Gastrocnemius medialis (tissue), 4 donors: Measurements from ENCODE around the gene ATG10. TPM values are rescaled to one million over a fixed set of nuclear protein-coding genes. Genes with fewer than 3 reads are reported as not detected.
A peak's percentile ranks its signal among the peaks of the same experiment; 100 is the strongest.

Source experiments
- ATAC-seq, 2 donors: fragments of 150-250 bp; one replicate each; pipeline ENCODE4 v1.9.1; 2016
- DNase-seq, 2 donors: peaks; one replicate each; pipeline ENCODE4 v3.0.0-alpha.2; 2019
- H3K27ac ChIP-seq, 4 donors: fragments of 200-600 bp; sonication (generic); 1 replicate in 1 of 4; 2 replicates in 3 of 4; pipeline ENCODE4 v1.5.1; 2016 to 2018; ENCODE audit warnings: mild to moderate bottlenecking in 2 of 4, moderate library complexity in 1 of 4
- H3K27me3 ChIP-seq, 3 donors: fragments of 200-600 bp; sonication (generic) in 2 of 3; 1 replicate in 1 of 3; 2 replicates in 2 of 3; pipeline versions ENCODE4 v1.5.1 to v1.6.0; 2016 to 2019; ENCODE audit warnings: mild to moderate bottlenecking in 1 of 3, moderate library complexity in 1 of 3
- H3K36me3 ChIP-seq, 2 donors: fragments of 200-600 bp; sonication (generic) in 1 of 2; one replicate each; pipeline ENCODE4 v1.5.1; 2017 to 2018
- H3K4me1 ChIP-seq, 2 donors: fragments of 200-600 bp; sonication (generic) in 1 of 2; one replicate each; pipeline ENCODE4 v1.5.1; 2016 to 2017; ENCODE audit warnings: mild to moderate bottlenecking in 2 of 2
- H3K4me3 ChIP-seq, 4 donors: fragments of 200-600 bp; sonication (generic) in 3 of 4; 1 replicate in 1 of 4; 2 replicates in 3 of 4; pipeline ENCODE4 v1.5.1; 2016 to 2019; ENCODE audit warnings: mild to moderate bottlenecking in 2 of 4
- H3K9me3 ChIP-seq, 3 donors: fragments of 200-600 bp; sonication (generic) in 2 of 3; 1 replicate in 1 of 3; 2 replicates in 2 of 3; pipeline ENCODE4 v1.5.1; 2016 to 2019
- POLR2A ChIP-seq, 2 donors: fragments of 450-650 bp; IDR thresholded peaks; one replicate each; pipeline ENCODE4 v1.6.1; 2017; ENCODE audit warnings: antibody characterized with exemption in 2 of 2, mild to moderate bottlenecking in 2 of 2, moderate library complexity in 2 of 2
- in situ Hi-C, 4 donors: fragments of 200-750 bp; cut with MboI; loops; one replicate each; pipeline versions ENCODE4 v1.15.0 to v1.8.0; 2017; ENCODE audit warnings: low sequenced_read_pairs in 4 of 4
- intact Hi-C: fragments of 100-400 bp; cut with DNase I; formaldehyde crosslinking; loops from one replicate; pipeline ENCODE4 v1.15.1; 2023; ENCODE audit warnings: low total_unique reads
- total RNA-seq, 4 donors: library from RNA; depleted of rRNA; stranded (reverse); fragments of >200 nt; gene quantifications; one replicate each; pipeline versions ENCODE4 v1.1.0 to v1.2.3, GENCODE V29; 2016
- TF ChIP-seq, protein P1 (sequence below), 5 experiments: fragments of 450-650 bp in 3 of 5; fragments of 200-600 bp in 2 of 5; sonication (generic) in 2 of 5; IDR thresholded peaks in 4 of 5; conservative IDR thresholded peaks in 1 of 5; 1 replicate in 4 of 5; 2 replicates in 1 of 5; pipeline ENCODE4 v1.5.1; 2016 to 2019; ENCODE audit warnings: antibody characterized with exemption in 5 of 5, mild to moderate bottlenecking in 3 of 5, moderate library complexity in 3 of 5

Gene ATG10
- total RNA-seq, 4 donors from 2014 or later = 2.9 to 8.5 (median 6.0) TPM

DNA sequence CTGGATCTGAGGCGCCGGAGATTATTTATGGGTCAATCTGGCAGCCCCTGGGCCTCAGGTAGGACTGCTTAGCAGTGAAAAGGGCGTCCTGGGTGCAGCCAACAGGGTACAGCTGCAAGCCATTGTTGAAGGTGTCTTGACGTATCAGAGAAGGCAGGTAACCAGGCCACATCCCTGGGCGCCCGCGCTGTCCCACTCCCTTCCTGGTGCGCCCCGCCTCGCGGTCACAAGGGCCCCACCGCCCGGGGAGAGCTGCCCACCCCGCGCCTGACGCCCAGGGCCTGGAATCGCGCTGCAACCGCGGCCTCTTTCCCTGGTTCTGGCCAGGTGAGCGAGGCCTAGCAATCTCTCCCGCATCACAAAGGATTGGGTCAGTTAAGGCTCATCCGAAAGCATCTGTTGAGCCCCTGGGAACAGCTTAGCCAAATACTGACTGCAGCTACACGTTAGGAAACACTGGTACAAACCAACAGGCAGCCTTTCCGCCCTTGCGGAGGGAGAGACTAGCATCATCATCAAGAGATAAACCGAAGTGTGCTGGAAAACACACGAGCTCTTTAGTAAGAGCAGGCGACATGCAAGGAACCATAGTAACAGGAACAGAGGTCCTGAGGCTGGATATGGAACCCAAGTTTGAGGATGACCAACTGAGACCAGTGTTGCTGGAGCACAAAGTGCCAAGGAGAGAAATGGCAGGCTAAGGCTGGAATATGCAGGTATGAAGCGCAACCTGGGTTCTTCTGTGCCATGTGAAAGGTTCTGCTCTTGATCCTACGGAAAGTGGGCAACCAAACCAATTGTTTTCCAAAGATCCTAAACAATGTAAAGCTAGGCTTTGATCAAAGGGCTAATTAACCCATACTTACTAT, 302.8 kb downstream of the ATG10 start:
- Histone ChIP-seq H3K36me3 (peaks cover 0 to 31% of the 10 kb centered on the region in 2 donors), H3K27ac (no peak overlapping the region), H3K4me3 (no peak overlapping the region), H3K27me3 (no peaks in the 10 kb centered on the region), H3K9me3 (no peaks in the 10 kb centered on the region), H3K4me1 (peaks cover 17 to 18% of the 10 kb centered on the region in 2 donors)
- no peak for TF ChIP-seq POLR2A (IDR thresholded peaks at IDR 0.05)
- TF ChIP-seq, protein P1, sequence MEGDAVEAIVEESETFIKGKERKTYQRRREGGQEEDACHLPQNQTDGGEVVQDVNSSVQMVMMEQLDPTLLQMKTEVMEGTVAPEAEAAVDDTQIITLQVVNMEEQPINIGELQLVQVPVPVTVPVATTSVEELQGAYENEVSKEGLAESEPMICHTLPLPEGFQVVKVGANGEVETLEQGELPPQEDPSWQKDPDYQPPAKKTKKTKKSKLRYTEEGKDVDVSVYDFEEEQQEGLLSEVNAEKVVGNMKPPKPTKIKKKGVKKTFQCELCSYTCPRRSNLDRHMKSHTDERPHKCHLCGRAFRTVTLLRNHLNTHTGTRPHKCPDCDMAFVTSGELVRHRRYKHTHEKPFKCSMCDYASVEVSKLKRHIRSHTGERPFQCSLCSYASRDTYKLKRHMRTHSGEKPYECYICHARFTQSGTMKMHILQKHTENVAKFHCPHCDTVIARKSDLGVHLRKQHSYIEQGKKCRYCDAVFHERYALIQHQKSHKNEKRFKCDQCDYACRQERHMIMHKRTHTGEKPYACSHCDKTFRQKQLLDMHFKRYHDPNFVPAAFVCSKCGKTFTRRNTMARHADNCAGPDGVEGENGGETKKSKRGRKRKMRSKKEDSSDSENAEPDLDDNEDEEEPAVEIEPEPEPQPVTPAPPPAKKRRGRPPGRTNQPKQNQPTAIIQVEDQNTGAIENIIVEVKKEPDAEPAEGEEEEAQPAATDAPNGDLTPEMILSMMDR (IDR thresholded peaks at IDR 0.05 in 4 of 5, conservative IDR thresholded peaks at IDR 0.05 in 1 of 5) = no peak
- DNase-seq (no peak), ATAC-seq (no peak)
- intact Hi-C loops (no loop called here), in situ Hi-C loops (no loop called here)

DNA sequence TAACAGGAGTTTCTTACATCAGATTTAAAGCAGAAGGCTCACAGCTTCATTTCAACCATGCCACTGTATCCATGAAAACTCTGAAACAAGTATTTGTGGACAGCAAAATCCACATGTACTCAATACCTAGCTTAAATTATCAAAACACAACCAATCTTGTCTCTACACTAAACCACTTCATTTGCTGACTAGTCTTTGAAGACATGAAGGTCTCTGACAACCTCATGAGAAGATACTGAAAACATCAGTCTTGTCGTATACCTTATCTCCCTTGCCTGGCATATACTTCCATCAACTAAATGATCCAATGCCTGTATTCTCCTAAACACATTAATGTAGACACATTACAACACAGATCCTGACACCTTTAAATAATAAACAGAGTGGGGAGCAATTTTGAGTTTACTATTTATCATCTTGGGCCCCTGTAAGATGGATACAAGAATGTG, 303.4 kb downstream of the ATG10 start:
- H3K4me3 ChIP-seq = no peak overlapping the region
- H3K9me3 ChIP-seq = no peaks in the 10 kb centered on the region
- in situ Hi-C loops = no loop called here
- no peak for TF ChIP-seq POLR2A (IDR thresholded peaks at IDR 0.05)
- TF ChIP-seq, protein P1 (IDR thresholded peaks at IDR 0.05 in 4 of 5, conservative IDR thresholded peaks at IDR 0.05 in 1 of 5) = no peak
- no peak for ATAC-seq
- peaks cover 0 to 31% of the 10 kb centered on the region in 2 donors for H3K36me3 ChIP-seq
- H3K27ac ChIP-seq = no peak overlapping the region
- no peak for DNase-seq
- intact Hi-C loops = no loop called here
- H3K27me3 ChIP-seq = no peaks in the 10 kb centered on the region
- H3K4me1 ChIP-seq = peaks cover 17 to 25% of the 10 kb centered on the region in 2 donors

DNA sequence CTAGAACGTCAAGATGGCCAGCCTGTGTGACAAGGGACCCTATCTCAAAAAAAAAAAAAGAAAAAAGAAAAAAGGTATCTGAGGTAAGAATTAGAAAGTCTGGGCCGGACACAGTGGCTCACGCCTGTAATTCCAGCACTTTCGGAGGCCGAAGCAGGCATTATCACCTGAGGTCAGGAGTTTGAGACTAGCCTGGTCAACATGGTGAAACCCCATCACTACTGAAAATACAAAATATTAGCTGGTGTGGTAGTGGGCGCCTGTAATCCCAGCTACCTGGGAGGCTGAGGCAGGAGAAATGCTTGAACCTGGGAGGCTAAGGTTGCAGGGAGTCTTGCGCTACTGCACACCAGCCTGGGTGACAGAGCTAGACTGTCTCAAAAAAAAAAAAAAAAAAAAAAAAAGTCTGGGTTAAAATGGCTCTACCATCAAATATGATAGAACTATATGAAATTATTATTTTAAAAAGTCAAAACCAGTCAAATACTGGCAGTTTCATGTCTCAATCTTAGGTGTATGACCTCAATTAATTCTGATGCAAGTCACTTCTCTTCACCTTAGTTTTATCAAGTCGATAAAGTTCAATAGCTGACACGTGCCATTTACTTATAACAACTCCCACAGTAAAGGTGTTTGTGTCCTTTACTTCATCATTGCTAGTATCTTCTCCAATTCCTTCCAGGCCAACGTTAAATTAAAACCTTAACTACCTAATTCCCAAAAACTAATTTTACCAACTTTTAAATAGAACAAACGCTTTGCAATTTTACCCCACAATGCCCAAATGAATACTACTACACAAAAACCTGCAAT, 305.2 kb downstream of the ATG10 start:
- DNase-seq (no peak), ATAC-seq (no peak)
- in situ Hi-C loops (no loop called here), intact Hi-C loops (no loop called here)
- no peaks in the 10 kb centered on the region for H3K27me3 ChIP-seq
- peaks cover 0 to 31% of the 10 kb centered on the region in 2 donors for H3K36me3 ChIP-seq
- peak overlapping the region; percentile 79 to 90 (median 84) for H3K27ac ChIP-seq
- peak overlapping the region; percentile 67 to 100 (median 87) for H3K4me3 ChIP-seq
- H3K4me1 ChIP-seq = peaks cover 16 to 40% of the 10 kb centered on the region in 2 donors
- TF ChIP-seq POLR2A (IDR thresholded peaks at IDR 0.05) = no peak
- TF ChIP-seq, protein P1 (IDR thresholded peaks at IDR 0.05 in 4 of 5, conservative IDR thresholded peaks at IDR 0.05 in 1 of 5) = no peak
- no peaks in the 10 kb centered on the region for H3K9me3 ChIP-seq

DNA sequence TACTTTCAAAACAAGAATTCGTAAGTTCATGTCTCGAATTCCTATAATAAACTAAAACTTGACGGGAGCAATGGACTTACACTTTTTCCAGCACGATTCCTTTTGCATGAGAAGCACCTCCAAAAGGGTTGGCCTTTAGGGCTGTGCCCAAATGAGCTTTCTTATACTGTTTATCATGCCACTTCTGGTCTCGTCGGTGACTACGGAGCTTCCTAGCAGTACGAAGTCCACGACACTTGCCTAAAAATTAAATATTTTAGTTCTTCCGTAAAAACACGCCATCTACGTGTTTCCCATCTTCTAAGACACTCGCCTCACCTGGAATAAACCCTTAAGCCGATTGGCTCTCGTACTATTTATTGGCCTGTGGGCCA, 305.8 kb downstream of the ATG10 start:
- ATAC-seq = peak in 1 of 2 donors; percentile 5
- in situ Hi-C loops = no loop called here

More for the DNA sequence above, 305.8 kb downstream of the ATG10 start:
- Histone ChIP-seq H3K9me3 (no peaks in the 10 kb centered on the region), H3K4me1 (peaks cover 10 to 40% of the 10 kb centered on the region in 2 donors), H3K27ac (peak overlapping the region; percentile 79 to 90 (median 84)), H3K36me3 (peaks cover 0 to 31% of the 10 kb centered on the region in 2 donors), H3K27me3 (no peaks in the 10 kb centered on the region), H3K4me3 (peak overlapping the region; percentile 67 to 100 (median 87))
- TF ChIP-seq, protein P1 (IDR thresholded peaks at IDR 0.05 in 4 of 5, conservative IDR thresholded peaks at IDR 0.05 in 1 of 5) = no peak
- no peak for TF ChIP-seq POLR2A (IDR thresholded peaks at IDR 0.05)
- intact Hi-C loops = no loop called here
- DNase-seq = no peak
